ENCODE data around the gene WASF2.

The WASF2 gene

GRCh38 chr1:27427816-27428315 is 62.1 kb downstream of the WASF2 start:
- no peak for TF ChIP-seq SPI1 (IDR thresholded peaks at IDR 0.05; ENCODE audit: borderline replicate concordance, low read depth)
- TF ChIP-seq POLR2AphosphoS5 (IDR thresholded peaks at IDR 0.05; ENCODE audit: low read depth): no peak
- no peak for TF ChIP-seq GABPA (IDR thresholded peaks at IDR 0.05; ENCODE audit: low read depth)
- no peak for TF ChIP-seq CTCF (IDR thresholded peaks at IDR 0.05; ENCODE audit: insufficient read depth, low read length)
- TF ChIP-seq REST (IDR thresholded peaks at IDR 0.05; ENCODE audit: insufficient replicate concordance, low read depth): no peak
- no peak overlapping the region for H3K4me3 ChIP-seq (replicated peaks; ENCODE audit: insufficient read depth, low read length)
- peak overlapping the region; percentile 72 for H3K27ac ChIP-seq (replicated peaks)
- no peak for DNase-seq (ENCODE audit: low read depth in 1 of 2, low spot score in 1 of 2)
- no peaks in the 10 kb centered on the region for H3K27me3 ChIP-seq (ENCODE audit: insufficient read depth, poor library complexity, severe bottlenecking)

GRCh38 chr1:27427329-27427728 is 62.6 kb downstream of the WASF2 start:
- no peak for DNase-seq (ENCODE audit: low read depth in 1 of 2, low spot score in 1 of 2)

GRCh38 chr1:27423709-27424108 is 66.3 kb downstream of the WASF2 start:
- Histone ChIP-seq H3K27me3 (ENCODE audit: insufficient read depth, poor library complexity, severe bottlenecking) (no peaks in the 10 kb centered on the region), H3K4me3 (replicated peaks; ENCODE audit: insufficient read depth, low read length) (no peak overlapping the region), H3K27ac (replicated peaks) (no peak overlapping the region)
- no peak for TF ChIP-seq CTCF (IDR thresholded peaks at IDR 0.05; ENCODE audit: insufficient read depth, low read length)
- TF ChIP-seq SPI1 (IDR thresholded peaks at IDR 0.05; ENCODE audit: borderline replicate concordance, low read depth): no peak
- no peak for TF ChIP-seq POLR2AphosphoS5 (IDR thresholded peaks at IDR 0.05; ENCODE audit: low read depth)
- TF ChIP-seq REST (IDR thresholded peaks at IDR 0.05; ENCODE audit: insufficient replicate concordance, low read depth): no peak
- no peak for DNase-seq (ENCODE audit: low read depth in 1 of 2, low spot score in 1 of 2)

More at GRCh38 chr1:27427329-27427728, 62.6 kb downstream of the WASF2 start:
- no peak for TF ChIP-seq GABPA (IDR thresholded peaks at IDR 0.05; ENCODE audit: low read depth)
- Histone ChIP-seq H3K27me3 (ENCODE audit: insufficient read depth, poor library complexity, severe bottlenecking) (no peaks in the 10 kb centered on the region), H3K4me3 (replicated peaks; ENCODE audit: insufficient read depth, low read length) (no peak overlapping the region), H3K27ac (replicated peaks) (peak overlapping the region; percentile 72)

GRCh38 chr1:27418326-27419185 is 71.4 kb downstream of the WASF2 start:
- no peak for DNase-seq (ENCODE audit: low read depth in 1 of 2, low spot score in 1 of 2)
- Histone ChIP-seq H3K27me3 (ENCODE audit: insufficient read depth, poor library complexity, severe bottlenecking) (no peaks in the 10 kb centered on the region), H3K27ac (replicated peaks) (0 out of 2 replicates have a peak overlapping the region, but pooled peaks have one; percentile 1), H3K4me3 (replicated peaks; ENCODE audit: insufficient read depth, low read length) (no peak overlapping the region)
- TF ChIP-seq CTCF (IDR thresholded peaks at IDR 0.05; ENCODE audit: insufficient read depth, low read length): no peak
- no peak for TF ChIP-seq GABPA (IDR thresholded peaks at IDR 0.05; ENCODE audit: low read depth)
- no peak for TF ChIP-seq POLR2AphosphoS5 (IDR thresholded peaks at IDR 0.05; ENCODE audit: low read depth)
- no peak for TF ChIP-seq SPI1 (IDR thresholded peaks at IDR 0.05; ENCODE audit: borderline replicate concordance, low read depth)
- TF ChIP-seq REST (IDR thresholded peaks at IDR 0.05; ENCODE audit: insufficient replicate concordance, low read depth): no peak
